ENCODE data around the gene CFTR. TPM values are rescaled to one million over a fixed set of nuclear protein-coding genes. Genes with fewer than 3 reads are reported as not detected.

CFTR gene
- total RNA-seq, 4 donors from 2014 or later, result 0.44 TPM; not detected in 3

- Histone ChIP-seq H3K4me3 (no peak overlapping the region), H3K4me1 (no peaks in the 10 kb centered on the region), H3K9me3 (no peaks in the 10 kb centered on the region), H3K27me3 (no peaks in the 10 kb centered on the region), H3K27ac (no peak overlapping the region), H3K36me3 (no peaks in the 10 kb centered on the region)
- no peak for ATAC-seq
- TF ChIP-seq, protein P1, sequence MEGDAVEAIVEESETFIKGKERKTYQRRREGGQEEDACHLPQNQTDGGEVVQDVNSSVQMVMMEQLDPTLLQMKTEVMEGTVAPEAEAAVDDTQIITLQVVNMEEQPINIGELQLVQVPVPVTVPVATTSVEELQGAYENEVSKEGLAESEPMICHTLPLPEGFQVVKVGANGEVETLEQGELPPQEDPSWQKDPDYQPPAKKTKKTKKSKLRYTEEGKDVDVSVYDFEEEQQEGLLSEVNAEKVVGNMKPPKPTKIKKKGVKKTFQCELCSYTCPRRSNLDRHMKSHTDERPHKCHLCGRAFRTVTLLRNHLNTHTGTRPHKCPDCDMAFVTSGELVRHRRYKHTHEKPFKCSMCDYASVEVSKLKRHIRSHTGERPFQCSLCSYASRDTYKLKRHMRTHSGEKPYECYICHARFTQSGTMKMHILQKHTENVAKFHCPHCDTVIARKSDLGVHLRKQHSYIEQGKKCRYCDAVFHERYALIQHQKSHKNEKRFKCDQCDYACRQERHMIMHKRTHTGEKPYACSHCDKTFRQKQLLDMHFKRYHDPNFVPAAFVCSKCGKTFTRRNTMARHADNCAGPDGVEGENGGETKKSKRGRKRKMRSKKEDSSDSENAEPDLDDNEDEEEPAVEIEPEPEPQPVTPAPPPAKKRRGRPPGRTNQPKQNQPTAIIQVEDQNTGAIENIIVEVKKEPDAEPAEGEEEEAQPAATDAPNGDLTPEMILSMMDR (IDR thresholded peaks at IDR 0.05 in 4 of 5, conservative IDR thresholded peaks at IDR 0.05 in 1 of 5), result no peak
- no peak for TF ChIP-seq POLR2A (IDR thresholded peaks at IDR 0.05)
- DNase-seq, result no peak
- in situ Hi-C loops (cut with MboI; ENCODE audit: low sequenced_read_pairs in 4 of 4), result no loop called here
- intact Hi-C loops (cut with DNase I; ENCODE audit: low total_unique reads), result no loop called here
These were observed 236.1 kb downstream of the CFTR start for GRCh38 chr7:117715784-117716445.

- intact Hi-C loops (cut with DNase I; ENCODE audit: low total_unique reads) (no loop called here), in situ Hi-C loops (cut with MboI; ENCODE audit: low sequenced_read_pairs in 4 of 4) (no loop called here)
- no peaks in the 10 kb centered on the region for H3K36me3 ChIP-seq
These were observed 237.0 kb downstream of the CFTR start for GRCh38 chr7:117716707-117717299.

DNA sequence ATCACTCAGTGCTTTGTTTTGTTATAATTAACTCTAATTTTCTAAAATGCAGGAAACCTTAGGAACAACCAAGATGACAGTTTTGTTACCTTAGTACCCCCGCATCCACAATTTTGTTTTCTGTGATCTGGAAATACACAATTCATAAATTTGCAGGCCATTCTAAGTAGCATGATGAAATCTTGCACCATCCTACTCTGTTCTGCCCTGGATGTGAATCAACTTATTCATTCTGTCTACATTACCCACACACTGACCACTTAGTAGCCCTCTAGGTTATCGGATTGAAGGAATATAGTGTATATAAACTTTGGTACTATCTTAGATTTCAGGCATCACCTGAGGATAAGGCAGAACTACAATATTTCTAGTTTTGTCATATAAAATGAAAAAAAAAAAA lies 237.5 kb downstream of the CFTR start:
- ATAC-seq, result no peak
- TF ChIP-seq POLR2A (IDR thresholded peaks at IDR 0.05), result no peak
- TF ChIP-seq, protein P1 (IDR thresholded peaks at IDR 0.05 in 4 of 5, conservative IDR thresholded peaks at IDR 0.05 in 1 of 5), result no peak
- intact Hi-C loops (cut with DNase I; ENCODE audit: low total_unique reads), result no loop called here
- no peaks in the 10 kb centered on the region for H3K36me3 ChIP-seq
- no peak overlapping the region for H3K4me3 ChIP-seq
- H3K9me3 ChIP-seq, result no peaks in the 10 kb centered on the region
- no peak overlapping the region for H3K27ac ChIP-seq
- in situ Hi-C loops (cut with MboI; ENCODE audit: low sequenced_read_pairs in 4 of 4), result no loop called here
- H3K4me1 ChIP-seq, result no peaks in the 10 kb centered on the region
- no peaks in the 10 kb centered on the region for H3K27me3 ChIP-seq
- no peak for DNase-seq

More at GRCh38 chr7:117716707-117717299, 237.0 kb downstream of the CFTR start:
- Histone ChIP-seq H3K27ac (no peak overlapping the region), H3K4me3 (no peak overlapping the region), H3K9me3 (no peaks in the 10 kb centered on the region), H3K4me1 (no peaks in the 10 kb centered on the region), H3K27me3 (no peaks in the 10 kb centered on the region)
- ATAC-seq (no peak), DNase-seq (no peak)
- no peak for TF ChIP-seq POLR2A (IDR thresholded peaks at IDR 0.05)

Other genes with a start within 250 kb of the CFTR start
- gene WNT2, start 157.0 kb upstream of the CFTR start, total RNA-seq, result not detected
- gene ASZ1, start 52.5 kb upstream of the CFTR start, total RNA-seq, result not detected

All from gastrocnemius medialis (tissue), 4 donors.